Adrenal gland (tissue), 5 donors: ENCODE results near the gene CFAP299.

Experiments used
- CTCF ChIP-seq, 6 experiments: fragments of 450-650 bp in 4 of 6; fragments of 200-600 bp in 2 of 6; sonication (generic) in 1 of 6; IDR thresholded peaks; 1 replicate in 5 of 6; 2 replicates in 1 of 6; pipeline versions ENCODE4 v1.5.1 to v1.8.0; 2016 to 2021; ENCODE audit warnings: antibody characterized with exemption in 6 of 6, mild to moderate bottlenecking in 2 of 6, moderate library complexity in 1 of 6
- POLR2A ChIP-seq, 2 donors: fragments of 450-650 bp; IDR thresholded peaks; one replicate each; pipeline ENCODE4 v1.6.1; 2017; ENCODE audit warnings: antibody characterized with exemption in 2 of 2, mild to moderate bottlenecking in 2 of 2, moderate library complexity in 1 of 2
- donor health status: DM: no; HTN: no; CAD: no.

GRCh38 chr4:80655662-80656061 lies 320.1 kb downstream of the CFAP299 start:
- TF ChIP-seq CTCF (IDR thresholded peaks at IDR 0.05) = no peak
- TF ChIP-seq POLR2A (IDR thresholded peaks at IDR 0.05) = no peak
